Measurements from ENCODE around the gene PFKP. TPM values are rescaled to one million over a fixed set of nuclear protein-coding genes. Genes with fewer than 3 reads are reported as not detected.

PFKP gene
- polyA plus RNA-seq, 2 of the 4 experiments (the other 2 are of a cell fraction), result 164 to 279 TPM

- CTCF ChIA-PET, result interaction anchor here (0.9 to 1.7 kb wide), 2 partner anchors 20 to 34 kb away, joined by 3 to 4 read pairs; no protein-coding TSS in a partner anchor
- peak; percentile 65 to 69 for ATAC-seq
- peaks cover 10% of the 10 kb centered on the region; the same call in 1 of the 3 replicates for H3K4me1 ChIP-seq
- no peaks in the 10 kb centered on the region for H3K9me3 ChIP-seq
- peak overlapping the region; percentile 58 for H3K4me2 ChIP-seq
- no peak for TF ChIP-seq BHLHE40 (IDR thresholded peaks at IDR 0.05; ENCODE audit: low read depth, low read length)
- TF ChIP-seq MAZ (IDR thresholded peaks at IDR 0.05; ENCODE audit: borderline replicate concordance, low read depth, low read length), result no peak
- TF ChIP-seq, protein P1, sequence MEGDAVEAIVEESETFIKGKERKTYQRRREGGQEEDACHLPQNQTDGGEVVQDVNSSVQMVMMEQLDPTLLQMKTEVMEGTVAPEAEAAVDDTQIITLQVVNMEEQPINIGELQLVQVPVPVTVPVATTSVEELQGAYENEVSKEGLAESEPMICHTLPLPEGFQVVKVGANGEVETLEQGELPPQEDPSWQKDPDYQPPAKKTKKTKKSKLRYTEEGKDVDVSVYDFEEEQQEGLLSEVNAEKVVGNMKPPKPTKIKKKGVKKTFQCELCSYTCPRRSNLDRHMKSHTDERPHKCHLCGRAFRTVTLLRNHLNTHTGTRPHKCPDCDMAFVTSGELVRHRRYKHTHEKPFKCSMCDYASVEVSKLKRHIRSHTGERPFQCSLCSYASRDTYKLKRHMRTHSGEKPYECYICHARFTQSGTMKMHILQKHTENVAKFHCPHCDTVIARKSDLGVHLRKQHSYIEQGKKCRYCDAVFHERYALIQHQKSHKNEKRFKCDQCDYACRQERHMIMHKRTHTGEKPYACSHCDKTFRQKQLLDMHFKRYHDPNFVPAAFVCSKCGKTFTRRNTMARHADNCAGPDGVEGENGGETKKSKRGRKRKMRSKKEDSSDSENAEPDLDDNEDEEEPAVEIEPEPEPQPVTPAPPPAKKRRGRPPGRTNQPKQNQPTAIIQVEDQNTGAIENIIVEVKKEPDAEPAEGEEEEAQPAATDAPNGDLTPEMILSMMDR (IDR thresholded peaks at IDR 0.05), result no peak
- TF ChIP-seq MYC (IDR thresholded peaks at IDR 0.05; ENCODE audit: borderline replicate concordance, low read length), result no peak
- no peak for TF ChIP-seq KDM5A (IDR thresholded peaks at IDR 0.05)
- no peak for TF ChIP-seq MAFK (IDR thresholded peaks at IDR 0.05; ENCODE audit: partially characterized antibody)
- TF ChIP-seq HOXB5 (CRISPR knock-in tag; IDR thresholded peaks at IDR 0.05), result no peak
- TF ChIP-seq RFX5 (IDR thresholded peaks at IDR 0.05), result no peak
- TF ChIP-seq GATA3 (IDR thresholded peaks at IDR 0.05; ENCODE audit: borderline replicate concordance), result no peak
- no peak for TF ChIP-seq HOXA7 (CRISPR knock-in tag; IDR thresholded peaks at IDR 0.05)
- TF ChIP-seq NR3C1 (IDR thresholded peaks at IDR 0.05), result no peak
- TF ChIP-seq BCL3 (IDR thresholded peaks at IDR 0.05), result no peak
- no peak for TF ChIP-seq EP300 (IDR thresholded peaks at IDR 0.05)
- peak; percentile 58 to 90 for DNase-seq (ENCODE audit: low read depth in 1 of 2, low spot score in 1 of 2)
- 53% methylated on average over 22 of the region's 26 CpGs for WGBS (ENCODE audit: missing lambda C conversion rate)
- no peak for FAIRE-seq
- H3K27ac ChIP-seq, result peak overlapping the region; percentile 46 to 83; a peak in 5 of 6 replicates
- peak overlapping the region; percentile 48 for H3K4me3 ChIP-seq
- POLR2A ChIA-PET, result interaction anchor here (0.6 to 1.9 kb wide), 18 partner anchors 8 to 1497 kb away, joined by 3 to 10 read pairs (median 4); partner anchors contain the start of genes KLF6 and PFKP
Observed at GRCh38 chr10:3173171-3173878, 106.0 kb downstream of the PFKP start.

DNA sequence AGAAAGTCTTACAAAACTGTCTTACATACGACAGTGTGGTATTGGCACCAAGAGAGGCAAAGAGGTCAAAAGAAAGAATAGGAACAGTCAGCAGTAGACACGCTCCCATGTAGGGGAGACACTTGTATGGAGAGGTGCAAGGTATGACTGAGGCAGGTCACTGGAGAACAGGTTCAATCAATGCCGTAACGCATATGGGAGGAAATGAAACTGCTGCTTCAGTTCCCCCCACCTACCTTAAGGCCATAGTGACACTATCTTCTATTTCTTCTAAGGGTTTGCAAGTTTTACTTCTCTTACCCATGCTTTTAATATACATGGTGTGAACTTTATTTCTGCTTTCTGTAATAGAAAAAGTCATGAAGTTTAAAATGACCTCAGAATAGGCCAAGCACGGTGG lies 110.7 kb downstream of the PFKP start:
- CTCF ChIA-PET, result no interaction called here
- Histone ChIP-seq H3K9me3 (peaks cover 7% of the 10 kb centered on the region; the same call in 1 of the 3 replicates), H3K4me3 (no peak overlapping the region), H3K4me2 (no peak overlapping the region), H3K27ac (no peak overlapping the region), H3K4me1 (peaks cover 3% of the 10 kb centered on the region; the same call in 1 of the 3 replicates)
- DNase-seq (ENCODE audit: low read depth in 1 of 2, low spot score in 1 of 2) (no peak), FAIRE-seq (no peak), ATAC-seq (no peak)
- WGBS (ENCODE audit: missing lambda C conversion rate), result 81% methylated on average over 5 of the region's 5 CpGs
- POLR2A ChIA-PET, result no interaction called here
- TF ChIP-seq ZNF302 (CRISPR knock-in tag; IDR thresholded peaks at IDR 0.05) (no peak), RARB (CRISPR knock-in tag; IDR thresholded peaks at IDR 0.05) (no peak), EHF (CRISPR knock-in tag; IDR thresholded peaks at IDR 0.05) (no peak), REST (IDR thresholded peaks at IDR 0.05) (no peak), CEBPB (IDR thresholded peaks at IDR 0.05) (no peak), JUN (IDR thresholded peaks at IDR 0.05) (no peak), GATA3 (IDR thresholded peaks at IDR 0.05; ENCODE audit: borderline replicate concordance) (no peak), FOXS1 (CRISPR knock-in tag; IDR thresholded peaks at IDR 0.05) (no peak), HOXB13 (CRISPR knock-in tag; IDR thresholded peaks at IDR 0.05; ENCODE audit: low read depth) (no peak), RFX5 (IDR thresholded peaks at IDR 0.05) (no peak)
- TF ChIP-seq, protein P2, sequence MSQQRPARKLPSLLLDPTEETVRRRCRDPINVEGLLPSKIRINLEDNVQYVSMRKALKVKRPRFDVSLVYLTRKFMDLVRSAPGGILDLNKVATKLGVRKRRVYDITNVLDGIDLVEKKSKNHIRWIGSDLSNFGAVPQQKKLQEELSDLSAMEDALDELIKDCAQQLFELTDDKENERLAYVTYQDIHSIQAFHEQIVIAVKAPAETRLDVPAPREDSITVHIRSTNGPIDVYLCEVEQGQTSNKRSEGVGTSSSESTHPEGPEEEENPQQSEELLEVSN (IDR thresholded peaks at IDR 0.05; ENCODE audit: borderline replicate concordance, low read depth), result no peak
- TF ChIP-seq, protein P3, sequence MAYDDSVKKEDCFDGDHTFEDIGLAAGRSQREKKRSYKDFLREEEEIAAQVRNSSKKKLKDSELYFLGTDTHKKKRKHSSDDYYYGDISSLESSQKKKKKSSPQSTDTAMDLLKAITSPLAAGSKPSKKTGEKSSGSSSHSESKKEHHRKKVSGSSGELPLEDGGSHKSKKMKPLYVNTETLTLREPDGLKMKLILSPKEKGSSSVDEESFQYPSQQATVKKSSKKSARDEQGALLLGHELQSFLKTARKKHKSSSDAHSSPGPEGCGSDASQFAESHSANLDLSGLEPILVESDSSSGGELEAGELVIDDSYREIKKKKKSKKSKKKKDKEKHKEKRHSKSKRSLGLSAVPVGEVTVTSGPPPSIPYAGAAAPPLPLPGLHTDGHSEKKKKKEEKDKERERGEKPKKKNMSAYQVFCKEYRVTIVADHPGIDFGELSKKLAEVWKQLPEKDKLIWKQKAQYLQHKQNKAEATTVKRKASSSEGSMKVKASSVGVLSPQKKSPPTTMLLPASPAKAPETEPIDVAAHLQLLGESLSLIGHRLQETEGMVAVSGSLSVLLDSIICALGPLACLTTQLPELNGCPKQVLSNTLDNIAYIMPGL (CRISPR knock-in tag; IDR thresholded peaks at IDR 0.05; ENCODE audit: borderline replicate concordance), result no peak
- TF ChIP-seq, protein P1 (IDR thresholded peaks at IDR 0.05), result no peak

All from A549 (cell line).